SK-MEL-5 (cell line): ENCODE data around the gene LGR6. TPM values are rescaled to one million over a fixed set of nuclear protein-coding genes. Genes with fewer than 3 reads are reported as not detected.
"Not testable (repeated sequence)": the region's sequence is repeated elsewhere in the genome, so short reads cannot be mapped to it uniquely, and the experiment has no call there.

ENCODE experiments used
- DNase-seq: peaks from one replicate; pipeline ENCODE4 v3.0.0-alpha.2; 2016; ENCODE audit warnings: low read depth, low spot score
- in situ Hi-C: cut with HindIII; loops from 2 replicates; pipeline ENCODE4 v1.10.0; 2016; ENCODE audit warnings: low sequenced_read_pairs, high pct_unique_total_duplicates, low pct_unique_long_range_greater_than_20kb
- total RNA-seq: library from RNA; depleted of rRNA; stranded (reverse); fragments of >200 nt; shearing (Covaris generic); gene quantifications from 2 replicates; pipeline ENCODE4 v1.2.3, GENCODE V29; 2014

LGR6 gene
- total RNA-seq, 1 experiment from 2014 or later = not detected

GRCh38 chr1:202155478-202156021 lies 38.0 kb upstream of the LGR6 start:
- in situ Hi-C loops = no loop called here
- DNase-seq = peak; percentile 32

GRCh38 chr1:202156590-202156989 lies 37.0 kb upstream of the LGR6 start:
- DNase-seq = no peak
- in situ Hi-C loops = no loop called here

DNA sequence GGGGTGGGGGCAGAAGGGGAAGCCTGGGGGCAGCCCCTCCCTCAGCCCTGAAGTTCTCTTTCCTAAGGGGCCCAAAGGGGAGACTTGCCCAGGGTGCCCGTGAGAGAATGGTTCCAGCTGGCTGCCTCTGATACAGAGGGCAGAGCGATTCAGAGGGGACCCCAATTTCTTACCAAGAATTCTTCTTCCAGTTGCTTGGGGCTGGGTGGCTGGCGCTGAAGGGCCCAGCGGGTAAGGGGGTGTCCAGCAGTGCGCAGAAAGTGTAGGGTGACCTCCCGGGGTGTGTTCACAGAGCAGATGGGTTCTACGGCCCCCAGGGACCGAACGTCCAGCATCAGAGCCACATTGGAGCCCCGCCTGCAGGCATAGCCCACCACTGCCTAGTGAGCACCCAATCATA lies 35.7 kb upstream of the LGR6 start:
- no peak for DNase-seq
- in situ Hi-C loops = no loop called here

DNA sequence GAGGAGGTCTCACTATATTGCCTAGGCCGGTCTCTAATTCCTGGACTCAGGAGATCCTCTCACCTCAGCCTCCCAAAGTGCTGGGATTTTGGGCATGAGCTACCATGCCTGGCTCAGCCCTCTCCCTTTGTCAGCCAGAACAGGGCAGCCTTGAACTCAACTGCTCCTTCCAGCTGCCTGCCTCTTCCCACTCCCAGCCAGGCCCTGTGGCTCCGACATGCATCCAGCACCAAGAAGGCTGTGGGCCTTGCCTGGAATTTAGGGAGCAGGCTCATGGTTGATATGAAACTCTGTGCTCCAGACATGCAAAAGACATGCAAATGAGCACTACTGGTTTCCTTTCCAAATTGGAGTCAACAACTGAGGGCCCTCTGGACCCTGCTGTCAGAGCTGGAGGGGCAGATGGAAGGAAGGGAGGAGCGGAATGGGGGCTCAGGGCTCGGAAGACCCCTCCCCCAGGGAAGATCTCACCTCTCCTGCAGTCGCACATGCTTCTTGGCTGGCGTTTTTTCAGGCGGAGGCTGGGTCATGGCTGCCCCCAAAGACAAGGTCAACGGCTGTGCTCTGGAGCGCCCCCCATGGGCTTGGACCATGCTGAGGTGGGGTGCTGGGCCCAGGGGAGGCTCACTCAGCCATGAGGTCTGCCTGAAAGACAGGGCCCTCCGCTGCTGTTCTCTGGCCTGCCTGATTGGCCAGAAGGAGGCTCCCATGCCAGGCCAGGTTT lies 34.6 kb upstream of the LGR6 start:
- in situ Hi-C loops = no loop called here
- DNase-seq = no peak

DNA sequence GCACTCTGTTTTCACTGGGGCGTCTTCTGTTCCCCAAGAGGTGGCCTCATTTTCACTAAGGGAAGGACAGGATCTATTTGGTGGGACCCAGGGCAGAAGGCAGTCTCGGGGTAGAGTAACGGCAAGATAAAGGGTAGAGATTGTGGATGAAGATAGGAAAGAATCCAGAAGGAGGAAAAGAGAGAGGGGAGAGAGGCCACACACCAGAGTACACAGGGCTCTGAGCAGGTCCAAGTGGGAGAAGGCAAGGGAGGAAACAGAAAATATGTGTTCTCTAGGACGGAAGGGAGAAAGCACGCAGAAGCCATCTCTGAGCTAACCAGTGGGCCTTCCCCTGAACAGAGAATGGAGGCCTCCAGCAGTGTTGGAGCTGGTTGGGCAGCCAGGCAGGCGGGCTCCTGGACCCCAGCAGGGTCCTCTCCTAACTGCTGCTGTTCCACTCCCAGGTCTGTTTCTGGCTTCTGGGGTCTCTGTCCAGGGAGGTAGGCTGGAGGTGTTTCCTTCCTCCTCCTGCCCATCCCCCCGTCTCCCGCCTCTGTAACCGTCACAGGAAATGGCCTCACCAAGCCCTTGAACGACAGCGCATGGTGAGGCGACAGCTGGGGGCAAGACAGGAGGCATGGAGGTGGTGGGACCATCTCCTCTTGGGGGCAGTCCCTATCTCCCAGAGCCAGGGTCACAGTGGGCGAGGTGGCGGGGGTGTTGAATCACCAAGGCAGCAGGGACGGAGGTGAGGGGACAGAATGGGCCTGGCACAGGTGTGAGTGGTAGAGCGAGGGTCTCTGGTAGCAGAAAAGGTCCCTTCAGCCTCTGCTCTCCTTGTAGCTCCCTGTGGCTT lies 33.8 kb upstream of the LGR6 start:
- in situ Hi-C loops = no loop called here
- no peak for DNase-seq

- in situ Hi-C loops = no loop called here
- DNase-seq = no peak
Measured at GRCh38 chr1:202160377-202160940, 33.1 kb upstream of the LGR6 start, which contains the start of gene PTPN7. Gene PTPN7 (minus strand): TSS chr1:202160602. CDS start chr1:202159402, 1,200 bp downstream.

DNA sequence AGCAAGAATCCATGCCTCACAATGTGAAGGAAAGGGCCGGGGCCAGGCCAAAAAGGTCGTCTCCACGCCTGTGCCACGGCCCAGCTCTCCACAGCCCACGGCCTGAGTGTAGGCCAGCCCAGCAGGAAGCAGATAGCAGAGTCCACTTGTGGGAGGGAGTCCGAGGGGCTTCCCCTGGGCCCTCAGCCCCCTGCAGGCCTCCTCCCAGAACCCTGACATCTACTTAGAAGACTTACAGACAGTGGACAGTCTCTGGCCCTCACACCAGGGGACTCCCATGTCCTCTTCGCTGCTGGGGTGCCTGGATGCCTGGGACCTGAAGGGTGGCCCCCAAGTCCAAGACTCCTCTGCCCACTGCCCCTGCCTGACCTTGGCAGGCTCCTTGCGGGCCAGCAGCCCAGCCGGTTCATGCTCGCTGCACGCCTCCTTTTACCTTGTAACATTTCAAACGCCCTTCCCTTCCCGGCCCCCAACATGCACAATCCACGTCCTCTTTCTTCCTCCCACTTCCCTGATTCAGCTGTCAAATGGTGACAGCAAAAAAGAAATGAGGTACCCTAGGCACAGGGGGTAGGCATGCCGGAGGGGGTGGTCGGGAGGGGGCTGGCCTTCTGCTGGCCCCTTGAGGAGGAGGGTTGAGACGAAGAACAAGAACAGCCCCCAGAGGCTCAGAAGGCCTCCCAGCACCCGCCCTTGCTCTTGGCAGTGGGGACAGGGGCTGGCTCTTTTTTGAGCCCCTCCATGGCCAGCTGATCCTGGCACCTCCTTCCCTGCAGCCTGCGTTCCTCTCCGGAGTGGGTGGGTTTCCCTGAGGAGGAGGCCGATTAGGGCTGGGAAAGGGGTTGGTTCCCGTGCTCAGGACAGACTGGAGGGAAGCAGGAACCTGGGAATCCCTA lies 32.2 kb upstream of the LGR6 start:
- no peak for DNase-seq
- in situ Hi-C loops = no loop called here

DNA sequence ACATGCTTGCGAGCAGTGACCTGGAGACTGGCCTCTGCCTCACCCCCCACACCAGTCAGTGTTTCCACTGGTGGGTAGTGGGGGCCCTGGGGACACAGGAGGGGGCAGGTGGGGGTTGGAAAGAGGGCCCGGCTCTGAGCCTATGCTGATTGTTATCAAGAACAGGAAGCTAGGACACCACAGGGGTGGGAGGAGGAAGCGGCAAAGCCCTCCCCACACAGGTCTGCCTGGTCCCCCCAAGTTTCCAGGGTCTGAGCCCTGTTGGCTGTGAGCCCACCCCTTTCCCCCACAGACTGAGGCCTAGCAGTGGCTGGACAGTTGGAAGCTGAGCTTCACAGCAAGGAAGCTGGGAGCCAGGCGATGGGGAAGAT lies 31.6 kb upstream of the LGR6 start:
- in situ Hi-C loops = no loop called here
- DNase-seq = no peak

GRCh38 chr1:202162418-202163280 lies 30.9 kb upstream of the LGR6 start:
- in situ Hi-C loops = no loop called here
- no peak for DNase-seq

DNA sequence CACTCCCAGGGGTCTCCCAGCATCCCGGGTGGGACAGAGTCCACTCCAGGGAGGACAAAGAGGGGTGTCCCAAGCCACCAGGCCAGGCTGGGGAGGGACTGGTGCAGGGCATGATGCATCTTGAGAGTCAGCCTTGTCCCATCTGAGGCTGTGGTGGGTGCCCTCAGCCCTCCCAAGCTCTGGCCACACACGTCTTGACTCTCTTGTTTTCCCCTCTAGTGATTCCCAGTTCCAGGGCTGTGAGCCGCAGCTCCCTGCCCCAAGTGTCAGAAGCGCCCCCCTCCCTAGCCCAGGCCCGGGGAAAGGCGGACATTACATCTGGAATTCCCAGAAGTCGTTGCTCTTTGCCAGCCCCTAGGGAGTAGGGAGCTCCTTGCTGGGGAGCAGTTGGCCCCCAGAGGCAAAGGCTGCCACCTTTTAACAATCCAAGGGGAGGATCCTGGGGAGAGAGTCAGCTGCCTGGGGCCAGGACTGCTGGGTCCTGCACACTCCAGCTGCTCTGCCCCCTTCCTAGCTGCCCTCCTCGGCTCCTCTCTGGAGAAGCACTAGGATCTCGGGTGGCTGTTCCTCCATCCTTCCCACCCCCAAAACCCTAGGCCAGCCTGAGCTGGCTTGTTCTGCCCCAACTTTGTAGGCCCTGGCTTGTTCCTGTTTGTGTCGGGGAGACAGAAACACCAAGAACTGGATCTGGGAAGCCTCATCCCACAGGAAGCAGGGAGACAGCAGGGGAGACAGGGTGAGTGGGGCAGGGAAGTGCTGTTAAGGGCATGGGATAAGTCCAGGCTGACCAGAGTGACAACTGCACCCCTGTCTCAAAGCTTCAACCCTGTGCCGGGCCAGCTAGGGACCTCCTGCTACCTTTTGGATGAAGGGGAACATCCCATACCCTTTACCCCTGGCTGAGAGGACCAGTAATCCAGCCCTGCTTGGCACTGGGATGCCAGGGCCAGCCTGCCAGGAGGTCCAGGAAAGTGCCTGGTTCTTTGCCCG lies 30.0 kb upstream of the LGR6 start:
- in situ Hi-C loops = no loop called here
- DNase-seq = no peak

GRCh38 chr1:202164271-202165037 lies 29.1 kb upstream of the LGR6 start:
- in situ Hi-C loops = no loop called here
- no peak for DNase-seq

- in situ Hi-C loops = no loop called here
- no peak for DNase-seq
Measured at GRCh38 chr1:202165267-202165941, 28.2 kb upstream of the LGR6 start.

DNA sequence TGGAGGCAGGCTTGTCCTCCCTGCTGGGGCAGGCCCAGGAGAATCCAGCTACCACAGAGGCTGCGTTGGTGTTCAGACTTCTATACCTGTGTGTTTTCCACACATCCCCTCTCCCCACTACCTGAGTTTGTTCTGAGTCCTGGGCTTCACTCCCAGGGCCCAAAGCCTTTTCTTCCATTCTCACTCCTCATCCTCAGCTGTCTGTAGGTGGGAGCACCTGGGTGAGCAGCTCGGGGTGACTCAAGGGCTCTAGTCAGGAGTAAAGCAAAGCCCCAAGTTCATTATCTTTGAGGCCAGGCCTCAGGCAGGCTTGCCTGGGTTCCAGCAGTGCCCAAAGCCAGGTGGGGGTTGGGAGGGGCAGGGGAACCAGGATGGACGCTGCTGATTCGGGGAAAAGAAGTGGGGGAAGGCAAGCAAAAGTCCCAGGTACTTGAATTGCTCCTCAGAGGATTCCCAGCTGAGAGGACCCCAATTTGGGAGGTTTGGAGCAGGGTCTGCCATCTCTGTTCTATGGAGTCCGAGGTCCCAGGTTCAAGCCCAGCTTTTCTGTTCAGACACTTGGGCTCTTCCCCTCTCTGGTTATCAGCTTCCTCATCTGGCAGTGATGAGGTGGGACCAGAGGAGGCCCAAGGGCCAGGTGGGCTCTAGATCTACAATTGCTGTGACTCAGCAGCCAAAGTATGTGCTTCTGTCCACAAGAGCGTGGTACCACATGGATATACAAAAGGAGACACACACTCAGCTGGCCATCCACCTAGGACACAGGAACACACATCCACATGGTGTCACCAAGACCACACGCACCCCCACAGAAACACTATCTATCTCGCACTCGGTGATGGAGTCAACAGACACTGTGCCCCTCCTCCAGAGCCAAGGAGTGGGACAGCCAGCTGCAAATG lies 27.4 kb upstream of the LGR6 start:
- in situ Hi-C loops = no loop called here
- DNase-seq = no peak

- not testable (repeated sequence) for DNase-seq
Measured at GRCh38 chr1:202167054-202167453, 26.5 kb upstream of the LGR6 start.

More at GRCh38 chr1:202167054-202167453, 26.5 kb upstream of the LGR6 start:
- in situ Hi-C loops = not testable (repeated sequence)
